GM18526 (cell line): Measurements from ENCODE around the gene ALDH1L2.

Experiments used
- POLR2A ChIP-seq: IDR thresholded peaks from 3 replicates; pipeline ENCODE4 v1.6.1; 2011; ENCODE audit not compliant: insufficient read length; ENCODE audit errors: extremely low read depth

Gene ALDH1L2

GRCh38 chr12:105025890-105026289 lies 58.4 kb downstream of the ALDH1L2 start:
- TF ChIP-seq POLR2A, result no peak

GRCh38 chr12:105024928-105025327 lies 59.3 kb downstream of the ALDH1L2 start:
- TF ChIP-seq POLR2A, result no peak

GRCh38 chr12:105020241-105020962 lies 63.9 kb downstream of the ALDH1L2 start:
- no peak for TF ChIP-seq POLR2A

DNA sequence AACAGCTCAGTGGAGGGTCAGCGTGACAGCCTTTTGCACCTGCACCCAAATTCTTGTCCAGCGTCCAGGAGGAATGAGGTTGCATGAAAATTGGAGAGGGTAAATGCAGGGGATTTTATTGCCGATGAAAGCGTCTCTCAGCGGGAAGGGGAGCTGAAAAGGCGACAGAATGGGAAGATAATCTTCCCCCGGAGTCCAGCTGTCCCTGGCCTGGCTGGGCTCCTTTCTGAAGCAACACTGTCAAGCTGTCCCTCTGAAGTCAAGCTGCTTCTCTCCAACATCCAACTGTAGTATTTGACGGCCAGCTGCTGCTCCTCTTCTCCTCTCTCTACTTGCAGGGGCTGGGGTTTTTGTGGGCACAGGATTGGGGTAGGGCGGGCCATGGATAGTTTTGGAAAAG lies 65.5 kb downstream of the ALDH1L2 start:
- TF ChIP-seq POLR2A, result no peak

DNA sequence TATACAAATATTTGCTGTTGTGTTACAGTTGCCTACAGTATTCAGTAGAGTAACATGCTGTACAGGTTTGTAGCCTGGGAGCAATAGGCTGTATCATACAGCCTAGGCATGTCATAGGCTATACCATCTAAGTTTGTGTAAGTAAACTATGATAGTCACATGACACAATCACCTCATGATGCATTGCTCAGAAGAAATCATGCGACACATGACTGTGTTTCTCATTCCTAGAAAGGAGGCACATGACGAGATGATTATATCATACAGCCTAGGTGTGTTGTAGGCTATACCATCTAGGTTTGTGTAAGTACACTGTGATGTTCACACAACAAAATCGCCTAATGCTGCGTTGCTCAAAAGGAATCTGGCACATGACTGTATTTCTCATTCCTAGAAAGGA lies 66.2 kb downstream of the ALDH1L2 start:
- no peak for TF ChIP-seq POLR2A

- TF ChIP-seq POLR2A, result no peak
These were observed 68.7 kb downstream of the ALDH1L2 start for GRCh38 chr12:105015543-105015942.

DNA sequence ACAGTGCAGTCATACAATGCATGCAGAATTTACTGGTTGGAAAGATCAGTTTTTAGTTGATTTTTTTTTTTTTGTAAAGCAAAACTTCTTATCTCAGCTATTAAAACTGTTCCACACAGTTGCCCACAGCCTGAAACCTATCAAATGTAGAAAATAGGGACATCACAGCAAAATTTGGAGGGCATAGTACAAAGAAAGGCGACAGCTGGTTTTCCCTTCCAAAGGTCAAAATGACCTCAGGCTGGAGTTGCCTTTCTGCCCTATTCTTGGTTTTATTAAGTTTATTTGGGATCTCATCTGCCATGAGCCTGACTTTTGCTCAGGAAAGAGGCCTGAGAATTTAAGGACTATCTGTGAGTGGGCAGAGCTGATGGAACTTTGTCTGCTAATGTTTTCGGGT lies 69.7 kb downstream of the ALDH1L2 start:
- TF ChIP-seq POLR2A, result no peak

GRCh38 chr12:105013892-105014291 lies 70.4 kb downstream of the ALDH1L2 start:
- no peak for TF ChIP-seq POLR2A

GRCh38 chr12:105001476-105001875 lies 82.8 kb downstream of the ALDH1L2 start:
- no peak for TF ChIP-seq POLR2A

- no peak for TF ChIP-seq POLR2A
These were observed 84.9 kb downstream of the ALDH1L2 start for GRCh38 chr12:104999347-104999685.

- TF ChIP-seq POLR2A, result no peak
These were observed 85.6 kb downstream of the ALDH1L2 start for GRCh38 chr12:104998423-104999346.

DNA sequence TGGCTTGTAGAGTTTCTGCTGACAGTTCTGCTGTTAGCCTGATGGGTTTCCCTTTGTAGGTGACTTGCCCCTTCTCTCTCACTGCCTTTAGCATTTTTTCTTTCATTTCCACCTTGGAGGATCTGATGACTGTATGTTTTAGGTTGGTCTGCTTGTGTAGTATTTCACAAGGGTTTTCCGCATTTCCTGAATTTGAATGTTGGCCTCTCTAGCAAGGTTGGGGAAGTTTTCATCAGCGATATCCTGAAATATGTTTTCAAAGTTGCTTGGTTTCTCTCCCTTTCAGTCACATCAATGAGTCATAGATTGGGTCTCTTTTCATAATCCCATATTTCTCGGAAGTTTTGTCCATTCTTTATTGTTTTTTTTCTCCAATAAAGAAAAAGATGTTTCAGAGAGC lies 86.7 kb downstream of the ALDH1L2 start:
- TF ChIP-seq POLR2A, result no peak

DNA sequence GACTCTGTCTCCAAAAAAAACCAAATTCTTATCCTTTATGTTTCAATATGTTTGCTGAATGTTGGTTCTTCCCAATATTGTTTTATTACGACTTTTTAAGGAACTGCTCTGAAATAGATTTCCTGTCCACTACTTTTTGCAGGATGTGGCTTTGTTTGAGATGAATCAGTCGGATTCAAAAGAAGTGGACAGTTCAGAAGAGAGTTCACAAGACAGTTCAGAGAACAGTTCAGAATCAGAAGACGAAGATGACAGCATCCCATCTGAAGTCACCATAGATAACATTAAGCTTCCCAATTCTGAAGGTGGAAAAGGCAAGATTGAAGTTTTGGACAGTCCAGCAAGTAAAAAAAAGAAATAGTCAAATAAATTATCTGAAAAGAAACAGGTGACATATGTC lies 89.9 kb downstream of the ALDH1L2 start:
- no peak for TF ChIP-seq POLR2A

DNA sequence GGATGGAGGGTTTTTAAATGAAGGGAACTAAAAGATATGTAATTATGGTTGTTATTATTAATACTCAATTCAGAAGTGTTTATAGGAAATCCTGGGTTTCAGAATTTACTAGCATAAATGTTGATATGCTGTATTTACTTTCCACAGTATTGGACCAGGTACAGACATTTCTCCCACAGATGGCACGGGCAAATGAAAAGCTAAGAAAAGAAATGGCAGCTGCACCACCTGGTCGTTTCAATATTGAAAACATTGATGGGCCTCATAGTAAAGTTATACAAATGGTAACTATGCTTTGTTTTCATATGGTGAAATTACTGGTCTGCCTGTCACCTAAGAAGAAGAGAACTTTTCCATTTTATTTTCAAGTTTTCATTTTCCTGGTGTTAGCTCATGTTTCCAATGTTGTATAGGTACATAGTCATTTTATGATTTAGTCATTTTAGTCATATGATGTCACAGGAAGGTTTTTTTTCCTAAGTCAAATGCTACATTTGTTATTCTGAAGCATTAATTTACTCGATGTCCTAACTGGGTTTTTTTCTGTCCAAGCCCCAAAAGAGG lies 92.6 kb downstream of the ALDH1L2 start:
- TF ChIP-seq POLR2A, result no peak

- TF ChIP-seq POLR2A, result no peak
These were observed 93.3 kb downstream of the ALDH1L2 start for GRCh38 chr12:104990950-104991349.
